Colon (tissue), 2 donors: ENCODE data around the gene FIGN.

Experiments used
- FAIRE-seq: peaks from 2 replicates; lab custom pipeline; 2012; peaks lifted over from hg19 to GRCh38; lab: Jason Lieb, UNC
- donor health status: control.
- donor health status: control.

The FIGN gene

GRCh38 chr2:163611557-163611906 is 124.3 kb downstream of the FIGN start:
- no peak for FAIRE-seq

- FAIRE-seq: no peak
Measured at GRCh38 chr2:163610817-163611556, 124.8 kb downstream of the FIGN start.

- FAIRE-seq: no peak
Measured at GRCh38 chr2:163607630-163608029, 128.2 kb downstream of the FIGN start.

- FAIRE-seq: no peak
Measured at GRCh38 chr2:163606878-163607277, 128.9 kb downstream of the FIGN start.

- no peak for FAIRE-seq
Measured at GRCh38 chr2:163605779-163606178, 130.0 kb downstream of the FIGN start.

GRCh38 chr2:163604941-163605555 is 130.8 kb downstream of the FIGN start:
- FAIRE-seq: no peak

GRCh38 chr2:163602196-163602595 is 133.6 kb downstream of the FIGN start:
- no peak for FAIRE-seq

GRCh38 chr2:163601377-163601776 is 134.4 kb downstream of the FIGN start:
- FAIRE-seq: no peak

GRCh38 chr2:163600801-163601200 is 135.0 kb downstream of the FIGN start:
- no peak for FAIRE-seq

- FAIRE-seq: no peak
Measured at GRCh38 chr2:163595028-163595427, 140.8 kb downstream of the FIGN start.

- no peak for FAIRE-seq
Measured at GRCh38 chr2:163594497-163594896, 141.3 kb downstream of the FIGN start.

- FAIRE-seq: no peak
Measured at GRCh38 chr2:163593982-163594381, 141.8 kb downstream of the FIGN start.

GRCh38 chr2:163592954-163593622 is 142.7 kb downstream of the FIGN start:
- no peak for FAIRE-seq

- FAIRE-seq: no peak
Measured at GRCh38 chr2:163591461-163591860, 144.3 kb downstream of the FIGN start.

GRCh38 chr2:163580757-163581156 is 155.1 kb downstream of the FIGN start:
- FAIRE-seq: no peak

- FAIRE-seq: no peak
Measured at GRCh38 chr2:163574309-163574708, 161.5 kb downstream of the FIGN start.

GRCh38 chr2:163573652-163574051 is 162.2 kb downstream of the FIGN start:
- FAIRE-seq: no peak

GRCh38 chr2:163572850-163573249 is 163.0 kb downstream of the FIGN start:
- FAIRE-seq: no peak

GRCh38 chr2:163571423-163572102 is 164.2 kb downstream of the FIGN start:
- no peak for FAIRE-seq

- no peak for FAIRE-seq
Measured at GRCh38 chr2:163570391-163570790, 165.4 kb downstream of the FIGN start.

GRCh38 chr2:163565192-163565591 is 170.6 kb downstream of the FIGN start:
- no peak for FAIRE-seq

- FAIRE-seq: no peak
Measured at GRCh38 chr2:163564236-163564635, 171.6 kb downstream of the FIGN start.

GRCh38 chr2:163563336-163563735 is 172.5 kb downstream of the FIGN start:
- FAIRE-seq: no peak
